Measurements from ENCODE around the gene GPC6.

GPC6 gene

GRCh38 chr13:94400874-94401273 lies 1174.3 kb downstream of the GPC6 start:
- Histone ChIP-seq H2AFZ (ENCODE audit: low read length) (no peak overlapping the region), H4K20me1 (ENCODE audit: insufficient read depth, low read length) (no peaks in the 10 kb centered on the region), H3K9ac (ENCODE audit: low read length) (no peak overlapping the region), H3K27ac (ENCODE audit: low read length) (no peak overlapping the region), H3K4me1 (ENCODE audit: low read length) (no peaks in the 10 kb centered on the region), H3K9me3 (replicated peaks; ENCODE audit: insufficient read depth, low read length) (no peaks in the 10 kb centered on the region), H3K36me3 (replicated peaks; ENCODE audit: insufficient read depth, low read length) (no peaks in the 10 kb centered on the region), H3F3A (ENCODE audit: insufficient read depth, low read length) (no peaks in the 10 kb centered on the region), H3K9me2 (replicated peaks; ENCODE audit: insufficient read depth, low read length) (no peaks in the 10 kb centered on the region), H3K27me3 (replicated peaks; ENCODE audit: insufficient read depth, low read length) (no peaks in the 10 kb centered on the region), H3K79me2 (ENCODE audit: low read length) (no peaks in the 10 kb centered on the region), H3K4me3 (ENCODE audit: low read length) (no peak overlapping the region), H3K4me2 (ENCODE audit: low read depth, low read length) (no peak overlapping the region)
- no peak for TF ChIP-seq EZH2 (optimal IDR thresholded peaks at IDR 0.05; ENCODE audit: low read depth, low read length)
- TF ChIP-seq EZH2phosphoT487 (IDR thresholded peaks at IDR 0.05; ENCODE audit: low read length) = no peak
- DNase-seq = no peak

- Histone ChIP-seq H3K9ac (ENCODE audit: low read length) (no peak overlapping the region), H3K4me2 (ENCODE audit: low read depth, low read length) (no peak overlapping the region), H3K9me2 (replicated peaks; ENCODE audit: insufficient read depth, low read length) (no peaks in the 10 kb centered on the region), H3K4me3 (ENCODE audit: low read length) (no peak overlapping the region), H3K36me3 (replicated peaks; ENCODE audit: insufficient read depth, low read length) (no peaks in the 10 kb centered on the region), H3F3A (ENCODE audit: insufficient read depth, low read length) (no peaks in the 10 kb centered on the region), H3K4me1 (ENCODE audit: low read length) (no peaks in the 10 kb centered on the region), H2AFZ (ENCODE audit: low read length) (no peak overlapping the region), H3K27me3 (replicated peaks; ENCODE audit: insufficient read depth, low read length) (no peaks in the 10 kb centered on the region), H3K27ac (ENCODE audit: low read length) (no peak overlapping the region), H3K9me3 (replicated peaks; ENCODE audit: insufficient read depth, low read length) (no peaks in the 10 kb centered on the region), H4K20me1 (ENCODE audit: insufficient read depth, low read length) (no peaks in the 10 kb centered on the region), H3K79me2 (ENCODE audit: low read length) (no peaks in the 10 kb centered on the region)
- no peak for TF ChIP-seq EZH2 (optimal IDR thresholded peaks at IDR 0.05; ENCODE audit: low read depth, low read length)
- TF ChIP-seq CTCF (IDR thresholded peaks at IDR 0.05; ENCODE audit: low read length) = no peak
- DNase-seq = no peak
These were observed 1181.9 kb downstream of the GPC6 start for GRCh38 chr13:94408314-94409036.

DNA sequence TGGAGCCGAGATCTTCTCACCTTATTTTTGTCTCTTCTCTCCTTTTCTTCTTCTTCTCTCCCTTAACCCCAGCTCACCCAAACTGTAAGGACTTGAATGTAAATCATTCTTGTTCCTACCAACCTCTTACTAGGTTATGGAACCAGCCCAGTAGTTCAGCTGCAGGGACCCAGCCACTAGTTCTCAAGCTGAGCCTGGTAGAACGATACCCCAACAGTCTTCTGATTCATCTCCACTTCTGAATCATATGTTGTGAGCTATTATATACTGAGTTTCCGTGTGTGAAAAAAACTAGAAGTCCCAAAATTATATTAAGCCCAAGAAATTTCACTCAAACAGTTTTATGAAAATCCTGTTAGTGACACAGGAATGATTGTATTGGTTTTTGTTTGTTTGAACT lies 1185.1 kb downstream of the GPC6 start:
- H3K27ac ChIP-seq (ENCODE audit: low read length) = no peak overlapping the region
- no peak overlapping the region for H3K4me3 ChIP-seq (ENCODE audit: low read length)
- no peaks in the 10 kb centered on the region for H3K79me2 ChIP-seq (ENCODE audit: low read length)
- no peaks in the 10 kb centered on the region for H3K36me3 ChIP-seq (replicated peaks; ENCODE audit: insufficient read depth, low read length)
- no peak overlapping the region for H2AFZ ChIP-seq (ENCODE audit: low read length)
- no peak overlapping the region for H3K4me2 ChIP-seq (ENCODE audit: low read depth, low read length)
- no peak for DNase-seq
- H3K9me3 ChIP-seq (replicated peaks; ENCODE audit: insufficient read depth, low read length) = no peaks in the 10 kb centered on the region
- no peaks in the 10 kb centered on the region for H3K4me1 ChIP-seq (ENCODE audit: low read length)
- H3K9me2 ChIP-seq (replicated peaks; ENCODE audit: insufficient read depth, low read length) = no peaks in the 10 kb centered on the region
- H3K27me3 ChIP-seq (replicated peaks; ENCODE audit: insufficient read depth, low read length) = no peaks in the 10 kb centered on the region
- no peaks in the 10 kb centered on the region for H3F3A ChIP-seq (ENCODE audit: insufficient read depth, low read length)
- no peaks in the 10 kb centered on the region for H4K20me1 ChIP-seq (ENCODE audit: insufficient read depth, low read length)
- no peak overlapping the region for H3K9ac ChIP-seq (ENCODE audit: low read length)
- no peak for TF ChIP-seq EZH2 (optimal IDR thresholded peaks at IDR 0.05; ENCODE audit: low read depth, low read length)
- no peak for TF ChIP-seq CTCF (IDR thresholded peaks at IDR 0.05; ENCODE audit: low read length)
- no peak for TF ChIP-seq EZH2phosphoT487 (IDR thresholded peaks at IDR 0.05; ENCODE audit: low read length)

DNA sequence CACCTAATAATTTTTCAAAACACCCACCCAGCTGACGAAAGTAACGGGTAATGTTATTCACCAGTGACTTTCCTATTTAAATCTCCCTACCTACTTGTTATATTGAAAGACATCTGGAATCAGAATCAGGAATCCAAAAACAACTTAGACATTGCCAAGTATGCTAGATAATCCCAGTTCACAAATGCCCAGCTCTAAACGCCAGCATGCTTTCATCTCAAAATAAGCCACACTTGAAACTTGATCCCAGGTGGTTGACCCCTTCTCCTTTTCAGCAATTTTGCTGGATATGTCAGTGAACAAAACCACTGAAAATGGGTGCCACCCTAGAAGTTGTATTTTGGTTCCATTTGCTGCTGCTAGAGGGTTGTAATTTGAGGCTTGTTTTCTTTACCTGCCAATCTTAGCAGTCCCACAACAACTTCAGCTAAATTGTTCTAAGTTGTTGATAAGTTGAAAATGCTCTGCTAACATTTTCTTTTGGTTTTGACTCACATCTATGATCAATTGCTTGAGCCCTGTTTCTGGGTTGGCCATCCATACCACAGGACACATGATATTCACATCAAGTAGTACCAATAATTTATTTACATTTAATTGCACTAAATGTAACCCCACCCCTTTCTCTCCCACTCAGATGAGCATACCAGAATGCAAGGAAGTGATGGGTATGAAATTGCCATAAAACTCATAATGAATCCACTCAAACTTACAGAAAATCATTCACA lies 1186.4 kb downstream of the GPC6 start:
- Histone ChIP-seq H2AFZ (ENCODE audit: low read length) (no peak overlapping the region), H3K36me3 (replicated peaks; ENCODE audit: insufficient read depth, low read length) (no peaks in the 10 kb centered on the region), H3F3A (ENCODE audit: insufficient read depth, low read length) (no peaks in the 10 kb centered on the region), H3K9me2 (replicated peaks; ENCODE audit: insufficient read depth, low read length) (no peaks in the 10 kb centered on the region), H3K79me2 (ENCODE audit: low read length) (no peaks in the 10 kb centered on the region), H3K4me1 (ENCODE audit: low read length) (no peaks in the 10 kb centered on the region), H3K9ac (ENCODE audit: low read length) (no peak overlapping the region), H3K4me3 (ENCODE audit: low read length) (no peak overlapping the region), H3K4me2 (ENCODE audit: low read depth, low read length) (no peak overlapping the region), H3K27ac (ENCODE audit: low read length) (no peak overlapping the region), H3K9me3 (replicated peaks; ENCODE audit: insufficient read depth, low read length) (no peaks in the 10 kb centered on the region), H3K27me3 (replicated peaks; ENCODE audit: insufficient read depth, low read length) (no peaks in the 10 kb centered on the region), H4K20me1 (ENCODE audit: insufficient read depth, low read length) (no peaks in the 10 kb centered on the region)
- no peak for DNase-seq
- TF ChIP-seq EZH2 (optimal IDR thresholded peaks at IDR 0.05; ENCODE audit: low read depth, low read length) (no peak), EZH2phosphoT487 (IDR thresholded peaks at IDR 0.05; ENCODE audit: low read length) (no peak), CTCF (IDR thresholded peaks at IDR 0.05; ENCODE audit: low read length) (no peak)
